Measurements from ENCODE around the gene ENTPD2.

The ENTPD2 gene

GRCh38 chr9:137021568-137021978 lies 32.3 kb downstream of the ENTPD2 start:
- TF ChIP-seq REST (IDR thresholded peaks at IDR 0.05; ENCODE audit: low read depth) (no peak), EP300 (IDR thresholded peaks at IDR 0.05; ENCODE audit: borderline replicate concordance) (no peak), EGR1 (IDR thresholded peaks at IDR 0.05) (no peak), NFIC (IDR thresholded peaks at IDR 0.05) (no peak), TEAD4 (IDR thresholded peaks at IDR 0.05) (no peak), TCF12 (IDR thresholded peaks at IDR 0.05; ENCODE audit: low read depth) (no peak), TAF1 (IDR thresholded peaks at IDR 0.05; ENCODE audit: low read depth) (no peak), CREB1 (IDR thresholded peaks at IDR 0.05; ENCODE audit: low read depth) (no peak), FOXM1 (IDR thresholded peaks at IDR 0.05; ENCODE audit: borderline replicate concordance, low read depth) (no peak), CEBPB (IDR thresholded peaks at IDR 0.05) (no peak), RAD21 (IDR thresholded peaks at IDR 0.05; ENCODE audit: low read depth) (no peak)

GRCh38 chr9:137020771-137021567 lies 32.9 kb downstream of the ENTPD2 start:
- TF ChIP-seq REST (IDR thresholded peaks at IDR 0.05; ENCODE audit: low read depth) (no peak), NFIC (IDR thresholded peaks at IDR 0.05) (no peak), RAD21 (IDR thresholded peaks at IDR 0.05; ENCODE audit: low read depth) (no peak), EP300 (IDR thresholded peaks at IDR 0.05; ENCODE audit: borderline replicate concordance) (no peak), MAX (IDR thresholded peaks at IDR 0.05) (no peak)

GRCh38 chr9:137019891-137020683 lies 33.8 kb downstream of the ENTPD2 start:
- TF ChIP-seq REST (IDR thresholded peaks at IDR 0.05; ENCODE audit: low read depth) (no peak), MAX (IDR thresholded peaks at IDR 0.05) (no peak), TCF12 (IDR thresholded peaks at IDR 0.05; ENCODE audit: low read depth) (no peak)

- no peak for TF ChIP-seq TEAD4 (IDR thresholded peaks at IDR 0.05)
- TF ChIP-seq EP300 (IDR thresholded peaks at IDR 0.05; ENCODE audit: borderline replicate concordance) = no peak
- TF ChIP-seq FOXM1 (IDR thresholded peaks at IDR 0.05; ENCODE audit: borderline replicate concordance, low read depth) = no peak
Observed at GRCh38 chr9:137018761-137019559, 34.9 kb downstream of the ENTPD2 start.

GRCh38 chr9:137017791-137018497 lies 35.9 kb downstream of the ENTPD2 start:
- TF ChIP-seq EGR1 (IDR thresholded peaks at IDR 0.05) (no peak), CEBPB (IDR thresholded peaks at IDR 0.05) (no peak), REST (IDR thresholded peaks at IDR 0.05; ENCODE audit: low read depth) (no peak), RAD21 (IDR thresholded peaks at IDR 0.05; ENCODE audit: low read depth) (no peak), YY1 (IDR thresholded peaks at IDR 0.05; ENCODE audit: low read depth) (no peak), EP300 (IDR thresholded peaks at IDR 0.05; ENCODE audit: borderline replicate concordance) (no peak), FOXM1 (IDR thresholded peaks at IDR 0.05; ENCODE audit: borderline replicate concordance, low read depth) (no peak), TAF1 (IDR thresholded peaks at IDR 0.05; ENCODE audit: low read depth) (no peak), CREB1 (IDR thresholded peaks at IDR 0.05; ENCODE audit: low read depth) (no peak), USF1 (IDR thresholded peaks at IDR 0.05) (no peak), NFIC (IDR thresholded peaks at IDR 0.05) (no peak), TCF12 (IDR thresholded peaks at IDR 0.05; ENCODE audit: low read depth) (no peak), TEAD4 (IDR thresholded peaks at IDR 0.05) (no peak), MAX (IDR thresholded peaks at IDR 0.05) (no peak), ZBTB7A (IDR thresholded peaks at IDR 0.05; ENCODE audit: low read depth) (no peak)
